H1 (cell line): ENCODE measurements around the gene XCL1. TPM values are rescaled to one million over a fixed set of nuclear protein-coding genes. Genes with fewer than 3 reads are reported as not detected.

ENCODE experiments used
- CTCF ChIA-PET: fragments of 300-600 bp; sonication (Branson Sonifier 250); formaldehyde crosslinking; loops from one replicate; lab custom pipeline; 2021; ENCODE audit not compliant: partially characterized antibody; lab: Charles Lee
- POLR2A ChIA-PET: fragments of 300-600 bp; sonication (Branson Sonifier 250); formaldehyde crosslinking; loops from one replicate; lab custom pipeline; 2021; ENCODE audit warnings: inconsistent platforms; ENCODE audit not compliant: partially characterized antibody; lab: Charles Lee
- DNase-seq, 2 experiments: peaks; one replicate each; pipeline versions ENCODE4 v3.0.0 to v3.0.0-alpha.2; 2010 to 2022; ENCODE audit warnings: low spot score in 2 of 2, low read depth in 1 of 2, mixed read lengths in 1 of 2
- FAIRE-seq: peaks from 2 replicates; lab custom pipeline; 2011; peaks lifted over from hg19 to GRCh38; lab: Jason Lieb, UNC
- H2AFZ ChIP-seq: 2 replicates; pipeline ENCODE4 v1.8.1; 2012; ENCODE audit warnings: low read length, inconsistent platforms
- H2AK5ac ChIP-seq: 2 replicates; pipeline ENCODE4 v1.6.1; 2013; ENCODE audit warnings: low read depth, low read length
- H2BK120ac ChIP-seq: replicated peaks from 2 replicates; pipeline ENCODE3; 2013; ENCODE audit warnings: low read depth, low read length, inconsistent platforms
- H2BK12ac ChIP-seq: 2 replicates; pipeline ENCODE4 v1.6.1; 2013; ENCODE audit warnings: low read depth, low read length
- H2BK15ac ChIP-seq: 2 replicates; pipeline ENCODE4 v1.6.1; 2013; ENCODE audit warnings: low read length
- H2BK20ac ChIP-seq: 2 replicates; pipeline ENCODE4 v1.6.1; 2013; ENCODE audit warnings: low read length
- H2BK5ac ChIP-seq: 2 replicates; pipeline ENCODE4 v1.6.1; 2013; ENCODE audit warnings: low read depth, low read length
- H3K14ac ChIP-seq: 2 replicates; pipeline ENCODE4 v1.6.1; 2013; ENCODE audit warnings: inconsistent platforms; ENCODE audit not compliant: insufficient read length
- H3K18ac ChIP-seq: 2 replicates; pipeline ENCODE4 v1.6.1; 2013; ENCODE audit warnings: low read length; ENCODE audit errors: extremely low read depth
- H3K23ac ChIP-seq: 2 replicates; pipeline ENCODE4 v1.6.1; 2013; ENCODE audit warnings: inconsistent platforms; ENCODE audit not compliant: insufficient read length
- H3K23me2 ChIP-seq: 2 replicates; pipeline ENCODE4 v1.6.1; 2013; ENCODE audit warnings: low read depth, low read length
- H3K27ac ChIP-seq: 2 replicates; pipeline ENCODE4 v1.6.1; 2011; ENCODE audit warnings: low read depth, low read length, inconsistent platforms
- H3K27me3 ChIP-seq, 4 experiments: replicated peaks in 1 of 4; 1 replicate in 1 of 4; 2 replicates in 3 of 4; pipeline versions ENCODE4 v1.6.1 to v1.8.1; 2011 to 2013; ENCODE audit warnings: low read length in 3 of 4, mild to moderate bottlenecking in 3 of 4, inconsistent platforms in 2 of 4, mixed read lengths in 2 of 4, moderate library complexity in 1 of 4; ENCODE audit not compliant: control insufficient read depth in 3 of 4, insufficient read depth in 3 of 4; ENCODE audit errors: extremely low read depth in 1 of 4
- H3K36me3 ChIP-seq, 4 experiments: 2 replicates each; pipeline versions ENCODE4 v1.6.1 to v1.8.1; 2011 to 2013; ENCODE audit warnings: mild to moderate bottlenecking in 4 of 4, low read length in 3 of 4, moderate library complexity in 2 of 4, control low read depth in 1 of 4, inconsistent platforms in 1 of 4; ENCODE audit not compliant: insufficient read depth in 4 of 4, control insufficient read depth in 2 of 4
- H3K4ac ChIP-seq: replicated peaks from 2 replicates; pipeline ENCODE3; 2013; ENCODE audit warnings: low read length, low read depth, mixed read lengths, inconsistent platforms; ENCODE audit not compliant: insufficient read length
- H3K4me1 ChIP-seq, 4 experiments: replicated peaks in 1 of 4; 1 replicate in 1 of 4; 2 replicates in 3 of 4; pipeline versions ENCODE4 v1.6.1 to v1.8.1; 2011 to 2013; ENCODE audit warnings: low read length in 3 of 4, inconsistent platforms in 2 of 4, mixed read lengths in 1 of 4; ENCODE audit not compliant: insufficient read depth in 4 of 4, control insufficient read depth in 3 of 4
- H3K4me2 ChIP-seq, 2 experiments: 2 replicates each; pipeline versions ENCODE4 v1.6.1 to v1.8.1; 2011 to 2013; ENCODE audit warnings: low read depth in 2 of 2, low read length in 2 of 2, control low read depth in 1 of 2, inconsistent platforms in 1 of 2, mild to moderate bottlenecking in 1 of 2; ENCODE audit not compliant: insufficient read depth in 1 of 2
- H3K4me3 ChIP-seq, 4 experiments: fragments of 200-600, 300-600 bp in 1 of 4; sonication (generic), shearing (Covaris generic), sonication (Bioruptor Twin) in 1 of 4; 2 replicates each; pipeline versions ENCODE4 v1.5.1 to v1.8.1; 2011 to 2016; ENCODE audit warnings: low read length in 4 of 4, low read depth in 3 of 4, control low read depth in 2 of 4, inconsistent platforms in 2 of 4, mild to moderate bottlenecking in 2 of 4, mixed read lengths in 1 of 4, moderate library complexity in 1 of 4; ENCODE audit not compliant: insufficient read depth in 2 of 4; ENCODE audit errors: extremely low read depth in 1 of 4
- H3K56ac ChIP-seq: replicated peaks from 2 replicates; pipeline ENCODE3; 2013; ENCODE audit warnings: low read depth, mild to moderate bottlenecking, mixed read lengths, low read length, inconsistent platforms; ENCODE audit not compliant: insufficient read length
- H3K79me1 ChIP-seq: 2 replicates; pipeline ENCODE4 v1.6.1; 2013; ENCODE audit warnings: low read depth, low read length, control low read depth
- H3K79me2 ChIP-seq, 2 experiments: 2 replicates each; pipeline versions ENCODE4 v1.6.1 to v1.8.1; 2012 to 2013; ENCODE audit warnings: low read length in 2 of 2, mild to moderate bottlenecking in 2 of 2, inconsistent platforms in 1 of 2; ENCODE audit not compliant: insufficient read depth in 2 of 2, control insufficient read depth in 1 of 2
- H3K9ac ChIP-seq, 4 experiments: replicated peaks in 1 of 4; 1 replicate in 1 of 4; 2 replicates in 3 of 4; pipeline versions ENCODE4 v1.6.1 to v1.8.1; 2011 to 2013; ENCODE audit warnings: low read depth in 3 of 4, low read length in 3 of 4, control low read depth in 2 of 4, mild to moderate bottlenecking in 2 of 4, moderate library complexity in 2 of 4, inconsistent platforms in 1 of 4; ENCODE audit errors: extremely low read depth in 1 of 4
- H3K9me3 ChIP-seq, 2 experiments: 2 replicates each; pipeline versions ENCODE4 v1.6.1 to v1.8.1; 2012 to 2013; ENCODE audit warnings: mild to moderate bottlenecking in 2 of 2, moderate library complexity in 2 of 2, control low read depth in 1 of 2, inconsistent platforms in 1 of 2, low read depth in 1 of 2, low read length in 1 of 2, mixed read lengths in 1 of 2; ENCODE audit not compliant: insufficient read depth in 2 of 2
- H4K20me1 ChIP-seq, 2 experiments: replicated peaks in 1 of 2; 2 replicates each; pipeline versions ENCODE3 to v1.8.1; 2011 to 2013; ENCODE audit warnings: inconsistent platforms in 2 of 2, low read length in 2 of 2, mild to moderate bottlenecking in 1 of 2; ENCODE audit not compliant: insufficient read depth in 2 of 2, control insufficient read depth in 1 of 2
- H4K5ac ChIP-seq: 2 replicates; pipeline ENCODE4 v1.6.1; 2013; ENCODE audit warnings: low read length, low read depth, mixed read lengths, inconsistent platforms; ENCODE audit not compliant: insufficient read length
- H4K8ac ChIP-seq: 2 replicates; pipeline ENCODE4 v1.8.0; 2013; ENCODE audit warnings: mild to moderate bottlenecking, moderate library complexity, low read length, inconsistent platforms; ENCODE audit not compliant: insufficient read depth; ENCODE audit errors: extremely low read depth
- H4K91ac ChIP-seq: replicated peaks from 2 replicates; pipeline ENCODE3; 2013; ENCODE audit warnings: low read length, mixed read lengths, inconsistent platforms; ENCODE audit not compliant: insufficient read length
- MAX ChIP-seq: IDR thresholded peaks from 2 replicates; pipeline ENCODE4 v1.6.1; 2012; ENCODE audit warnings: inconsistent platforms
- SAP30 ChIP-seq: fragments of 300-600 bp; sonication (generic); IDR thresholded peaks from 2 replicates; pipeline ENCODE4 v1.7.1; 2012; ENCODE audit warnings: low read length, moderate library complexity, mild to moderate bottlenecking, inconsistent platforms; ENCODE audit not compliant: insufficient read depth, insufficient replicate concordance
- SIN3A ChIP-seq, 2 experiments: IDR thresholded peaks in 1 of 2; conservative IDR thresholded peaks in 1 of 2; 2 replicates each; pipeline ENCODE4 v1.6.1; 2011 to 2012; ENCODE audit warnings: low read length in 2 of 2, improper control_type of control experiment in 1 of 2, low read depth in 1 of 2, mild to moderate bottlenecking in 1 of 2
- WGBS, 2 experiments: shearing (Covaris generic) in 1 of 2; methylation state at CpG; one replicate each; pipeline versions ENCODE4 v1.1.6 to v1.1.7; 2013 to 2015; ENCODE audit warnings: low lambda C conversion rate in 2 of 2, mixed read lengths in 2 of 2, inconsistent platforms in 1 of 2, low coverage in 1 of 2, missing lambda C conversion rate in 1 of 2; ENCODE audit not compliant: insufficient replicate concordance in 2 of 2, insufficient coverage in 1 of 2, insufficient read length in 1 of 2; ENCODE audit errors: extremely low coverage in 1 of 2, missing lambda C conversion rate in 1 of 2; 5-methylcytosine and 5-hydroxymethylcytosine counted together
- polyA plus RNA-seq, 7 experiments: library from polyadenylated mRNA; depleted of rRNA in 3 of 7; stranded (reverse) in 5 of 7; unstranded in 2 of 7; fragments of >200 nt in 5 of 7; fragments of 200-250 nt in 2 of 7; gene quantifications; 1 replicate in 5 of 7; 2 replicates in 1 of 7; 4 replicates in 1 of 7; pipeline versions ENCODE4 v1.2.1 to v1.2.3, GENCODE V29; 2011 to 2013; ENCODE audit warnings: missing spikeins in 2 of 7, mixed read lengths in 2 of 7
- total RNA-seq: library from RNA; stranded (reverse); fragmentation: NEBNext Ultra II Directional; extraction: Animal tissue kit (Norgen Biotek cat#: 25700); gene quantifications from 2 replicates; pipeline ENCODE4 v1.2.1, GENCODE V29; 2021

Gene XCL1
- total and polyA plus RNA-seq, 2 of the 8 experiments (the other 6 are each of a cell fraction or from before 2014, with no cell fraction given), result 0.39 to 0.63 TPM

DNA sequence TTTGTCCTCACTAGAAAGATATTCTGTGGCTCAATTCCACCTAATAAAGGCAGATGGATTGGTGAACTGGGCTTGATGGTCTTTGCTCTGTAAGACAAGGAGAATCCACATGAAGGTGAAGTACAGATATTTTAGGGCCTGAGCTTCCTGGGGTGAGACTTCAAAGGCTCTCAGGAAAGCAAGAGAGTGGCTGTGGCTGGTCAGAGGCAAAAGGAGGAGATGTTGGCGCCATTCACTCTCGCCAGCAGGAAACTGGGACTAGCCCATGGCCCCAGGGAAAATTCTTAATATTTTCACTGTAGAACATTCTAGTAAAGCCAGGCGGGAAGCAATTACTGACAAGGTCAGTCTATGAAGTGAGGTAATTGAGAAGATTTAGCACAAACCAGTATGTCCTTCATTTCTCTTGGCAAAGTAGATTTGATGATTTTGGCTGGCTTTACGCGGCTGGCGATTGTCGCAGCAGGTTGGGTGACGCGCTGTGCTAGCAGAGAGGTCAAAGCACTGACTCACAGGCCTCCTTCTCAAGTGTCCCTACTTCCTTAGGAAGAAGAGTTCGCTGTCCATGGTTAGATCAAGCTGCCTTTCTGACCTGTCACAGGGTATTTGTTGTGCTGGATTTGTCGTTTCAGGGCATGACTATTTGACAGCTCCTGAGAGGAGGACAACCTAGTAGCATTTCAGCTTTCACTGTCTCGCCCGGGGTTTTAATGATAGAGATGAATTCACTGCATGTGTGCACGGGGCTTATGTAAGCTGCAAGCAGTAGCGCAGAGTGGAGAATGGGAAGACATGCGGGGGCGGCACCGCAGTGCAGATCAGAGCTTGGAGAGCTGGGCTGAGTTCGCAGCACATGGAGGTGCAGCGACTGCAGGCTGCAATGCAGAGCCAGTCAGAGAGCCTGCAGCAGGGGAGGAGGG, 32.7 kb downstream of the XCL1 start:
- Histone ChIP-seq H2BK5ac (no peak overlapping the region), H3K56ac (no peak overlapping the region), H2AFZ (no peak overlapping the region), H2BK12ac (no peak overlapping the region), H3K36me3 (no peaks in the 10 kb centered on the region), H3K4me2 (no peak overlapping the region), H2BK15ac (peak overlapping the region; percentile 62; the same call in 1 of the 2 replicates), H4K91ac (no peak overlapping the region), H3K27ac (no peak overlapping the region), H3K4me1 (no peaks in the 10 kb centered on the region; a peak in 1 of 7 replicates), H3K23ac (no peak overlapping the region), H3K9me3 (no peaks in the 10 kb centered on the region), H3K4me3 (no peak overlapping the region), H3K79me1 (no peaks in the 10 kb centered on the region), H4K8ac (peak overlapping the region; percentile 74; the same call in 1 of the 2 replicates), H2BK20ac (no peak overlapping the region), H2AK5ac (no peak overlapping the region), H4K20me1 (no peaks in the 10 kb centered on the region), H3K23me2 (no peaks in the 10 kb centered on the region), H2BK120ac (no peak overlapping the region), H3K27me3 (peaks cover 0 to 1% (median 0%) of the 10 kb centered on the region in 4 experiments; a peak in 1 of 7 replicates), H4K5ac (no peak overlapping the region), H3K4ac (no peak overlapping the region)
- DNase-seq (peak in 1 of 2 experiments; percentile 52), FAIRE-seq (no peak)
- POLR2A ChIA-PET, result interaction anchor here (0.6 kb wide), 1 partner anchor 819 kb away, joined by 3 read pairs; no protein-coding TSS in a partner anchor
- TF ChIP-seq SIN3A (conservative IDR thresholded peaks at IDR 0.05 in 1 of 2, IDR thresholded peaks at IDR 0.05 in 1 of 2; ENCODE audit: low read depth in 1 of 2, low read length in 2 of 2) (peak; percentile 34 to 42; a peak in 1 of 4 replicates), SAP30 (peak; percentile 35), MAX (no peak)
- TF ChIP-seq, all 59 proteins: peak for 2
- H3K9ac ChIP-seq, result no peak overlapping the region
- no peaks in the 10 kb centered on the region for H3K79me2 ChIP-seq
- CTCF ChIA-PET, result interaction anchor here (0.9 to 2.7 kb wide), 10 partner anchors 12 to 740 kb away, joined by 3 to 13 read pairs (median 4); no protein-coding TSS in a partner anchor
- H3K18ac ChIP-seq, result no peak overlapping the region
- H3K14ac ChIP-seq, result no peak overlapping the region
- 87% methylated on average over 20 of the region's 20 CpGs; no CpG with 5 or more reads in 1 of the 2 experiments for WGBS, 2 experiments
